Activated T-cell treated with anti-CD3 and anti-CD28 coated beads for 24 hours (primary cell): ENCODE measurements around the gene MEX3C.

Experiments
- DNase-seq: peaks from one replicate; pipeline ENCODE4 v3.0.0-alpha.2; 2020; ENCODE audit warnings: low read depth

Gene MEX3C

DNA sequence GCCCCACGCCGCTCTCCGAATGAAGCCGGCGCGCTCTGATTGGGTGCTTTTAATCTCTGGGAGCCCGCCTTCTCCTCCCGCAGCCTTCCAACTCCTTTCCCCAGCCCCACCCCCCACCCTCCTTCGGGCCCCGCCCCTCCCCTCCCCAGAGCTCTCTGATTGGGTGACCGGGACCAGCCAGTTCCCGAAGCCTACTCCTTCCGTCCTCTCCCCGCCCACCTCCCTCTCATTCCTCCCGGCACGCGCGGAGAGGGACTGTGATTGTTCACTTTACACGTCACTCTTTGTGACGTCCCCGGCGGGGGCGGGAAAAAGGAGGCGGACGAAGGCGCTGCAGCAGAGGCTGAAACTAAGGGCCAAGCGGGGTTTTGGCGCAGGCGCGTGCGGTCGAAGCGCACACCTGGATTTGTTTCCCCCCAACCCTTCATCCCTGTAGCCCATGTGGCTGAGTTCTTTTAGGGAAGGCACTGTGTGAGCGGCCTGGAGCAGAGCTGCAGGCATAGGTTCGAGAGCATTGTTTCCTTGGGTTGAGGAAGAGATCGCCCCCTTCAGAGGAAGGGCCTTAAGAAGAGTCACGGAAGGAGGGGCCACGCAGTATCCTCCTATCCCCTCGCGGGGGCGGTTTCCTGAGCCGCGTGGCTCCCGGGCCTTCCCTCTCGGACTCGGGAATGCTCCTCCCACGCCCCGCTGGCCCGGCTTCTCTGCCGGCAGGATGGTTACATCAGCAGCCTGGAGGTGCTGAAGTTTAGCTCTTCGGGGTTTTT is at the start of gene MEX3C:
MEX3C (minus strand) TSS at position 21 of the 764 bp plus-strand sequence. CDS start 361 bp downstream, outside the sequence.
- DNase-seq = peak; percentile 99

- DNase-seq = no peak
These were observed 43.7 kb upstream of the MEX3C start for GRCh38 chr18:51241226-51241625.

- DNase-seq = no peak
These were observed 38.7 kb upstream of the MEX3C start for GRCh38 chr18:51236225-51236624.

DNA sequence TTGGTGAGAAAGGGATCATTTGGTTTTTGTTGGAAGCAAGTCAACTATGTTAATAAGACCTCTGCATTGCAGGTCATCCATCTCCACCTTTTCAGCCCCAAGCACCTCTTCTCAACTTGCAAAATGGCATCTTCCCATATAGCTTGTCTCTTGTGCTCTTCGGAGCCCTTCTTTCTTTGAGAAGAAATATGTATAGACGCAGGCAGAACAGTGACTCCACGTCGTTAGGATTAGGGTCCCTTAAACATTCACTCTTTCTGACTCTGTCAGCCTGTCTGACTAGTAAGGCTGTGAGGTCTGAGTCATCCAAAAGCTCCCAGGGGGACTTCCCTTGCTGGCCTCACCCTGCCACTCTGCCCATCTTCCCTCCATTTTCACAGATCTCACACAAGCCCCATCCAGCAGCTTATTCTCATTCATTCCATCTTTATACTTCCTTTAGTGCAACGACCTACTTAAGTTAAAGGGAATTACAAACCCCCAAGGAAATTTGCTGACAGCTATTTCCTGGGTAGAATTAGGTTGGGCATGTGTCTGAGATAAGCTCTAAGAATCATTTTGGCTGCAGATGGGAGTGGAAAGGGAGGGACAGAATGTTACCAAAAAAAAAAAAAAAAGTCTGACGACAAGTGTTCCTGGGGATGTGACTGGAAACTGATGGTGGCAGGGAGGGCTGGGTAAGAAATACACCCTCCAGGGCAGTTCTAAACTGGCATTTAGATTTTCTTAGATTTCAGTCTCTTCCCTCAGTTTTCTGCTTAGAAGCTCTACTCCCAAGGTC is 37.7 kb upstream of the MEX3C start:
- DNase-seq = peak; percentile 18

DNA sequence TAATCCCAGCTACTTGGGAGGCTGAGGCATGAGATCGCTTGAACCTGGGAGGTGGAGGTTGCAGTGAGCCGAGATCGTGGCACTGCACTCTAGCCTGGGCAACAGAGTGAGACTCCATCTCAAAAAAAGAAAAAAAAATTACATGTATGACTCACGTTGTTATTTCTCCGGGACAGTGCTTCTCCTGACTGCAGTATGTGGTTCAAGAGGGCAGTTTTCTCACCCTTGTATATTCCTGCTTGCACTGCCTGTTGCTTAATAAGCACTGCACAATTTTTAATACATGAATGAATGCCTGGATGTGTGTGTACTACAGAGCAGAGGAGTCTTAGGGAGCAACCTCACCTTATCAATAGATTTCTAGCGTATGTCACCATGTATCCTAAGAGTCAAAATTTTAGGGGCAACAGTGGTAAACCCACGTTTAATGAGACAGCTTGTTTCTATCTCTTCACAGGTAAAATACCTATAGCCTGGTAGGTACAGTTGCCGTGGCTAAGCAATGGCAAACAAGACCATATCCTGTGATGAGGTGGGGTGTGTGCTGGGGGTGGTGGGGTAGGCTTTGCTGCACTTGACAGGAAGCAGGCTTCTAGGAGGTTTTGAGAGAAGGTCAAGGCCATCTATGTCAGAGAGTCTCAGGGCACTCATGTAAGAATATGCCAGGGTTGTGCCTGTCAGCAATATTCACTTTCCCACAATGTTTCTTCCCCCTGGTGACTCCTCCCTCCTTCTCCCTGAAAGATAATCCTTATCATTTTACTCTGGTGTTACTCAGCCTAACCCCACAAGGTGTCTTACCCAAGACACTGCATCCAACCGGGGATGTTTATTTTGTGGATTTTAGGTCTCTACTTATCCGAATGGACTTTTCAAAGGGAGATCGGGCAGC is 36.9 kb upstream of the MEX3C start:
- DNase-seq = no peak

DNA sequence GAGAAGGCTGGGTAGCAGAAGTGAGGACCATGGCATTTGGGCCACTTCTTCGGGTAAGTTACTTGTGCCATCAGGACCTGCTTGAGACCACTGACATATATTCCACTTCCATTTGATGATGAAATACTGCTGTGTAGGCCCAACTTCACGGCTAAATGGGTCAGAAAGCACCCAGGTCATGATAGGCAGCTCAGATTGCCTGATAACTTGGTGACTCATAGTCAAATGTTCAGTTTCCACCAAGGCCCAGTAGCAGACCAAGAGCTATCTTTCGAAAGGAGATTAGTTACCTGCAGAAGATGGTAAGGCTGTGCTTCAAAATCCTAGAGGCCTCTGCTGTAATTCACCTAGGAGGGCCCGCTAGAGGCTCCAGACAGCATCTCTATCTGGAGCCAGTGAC is 31.8 kb upstream of the MEX3C start:
- DNase-seq = no peak

DNA sequence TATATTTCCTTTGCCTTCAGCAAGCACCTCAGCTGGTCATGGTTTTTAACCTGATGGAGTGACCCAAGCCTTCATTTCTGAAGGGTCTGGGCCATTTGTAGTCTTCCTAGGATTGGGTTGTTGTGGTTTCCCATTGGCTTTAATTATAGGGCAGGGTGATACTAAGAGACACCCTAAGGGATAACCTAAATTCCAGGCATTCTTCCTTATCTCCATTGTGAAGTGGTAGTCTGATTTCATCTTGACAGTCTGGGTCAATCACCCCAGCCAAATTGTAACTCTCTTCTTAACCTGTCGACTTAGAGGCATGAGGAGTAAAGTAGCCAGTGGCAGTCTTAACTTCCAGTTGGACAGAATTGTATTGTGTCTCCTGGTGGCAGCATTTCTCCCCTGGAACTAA is 30.2 kb upstream of the MEX3C start:
- no peak for DNase-seq

GRCh38 chr18:51226587-51227350 is 29.3 kb upstream of the MEX3C start:
- no peak for DNase-seq

DNA sequence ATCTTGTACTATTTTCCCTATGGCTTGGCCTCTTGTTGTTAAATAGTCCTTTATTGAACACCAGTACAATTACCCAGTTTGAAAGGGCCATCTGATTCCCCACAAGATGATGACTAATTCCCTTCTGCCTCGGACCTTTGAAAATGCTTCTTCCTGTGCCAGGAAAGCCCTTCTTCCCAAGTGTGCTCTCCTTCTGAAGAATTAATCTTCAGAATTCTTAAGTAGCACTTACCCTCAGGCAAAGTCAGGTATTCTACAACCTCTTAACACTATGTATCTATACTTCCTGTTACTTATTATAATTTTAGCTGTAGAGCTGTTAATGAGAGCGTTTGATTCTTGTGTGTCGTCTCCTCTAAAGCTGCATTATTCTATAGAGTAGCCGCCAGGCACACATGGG is 28.6 kb upstream of the MEX3C start:
- no peak for DNase-seq

DNA sequence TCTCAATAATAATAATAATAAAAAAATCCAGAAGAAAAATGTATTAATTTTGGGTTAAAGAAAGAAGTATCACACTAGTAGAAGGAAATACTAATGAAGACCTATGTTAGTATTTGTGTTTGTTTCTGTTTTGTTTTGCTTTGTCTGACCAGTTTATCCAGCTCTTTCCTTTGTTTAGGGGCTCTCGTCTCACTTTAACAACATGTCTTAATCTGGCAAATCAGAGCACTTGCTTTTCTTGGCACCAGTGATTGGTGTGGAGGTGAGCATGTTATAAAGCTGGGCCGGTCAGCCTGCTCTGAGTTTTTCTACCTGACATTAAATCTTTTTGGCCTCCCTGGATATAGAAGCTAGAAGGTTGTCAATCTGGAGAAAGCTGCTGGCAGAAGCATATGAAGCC is 15.1 kb upstream of the MEX3C start:
- DNase-seq = no peak

DNA sequence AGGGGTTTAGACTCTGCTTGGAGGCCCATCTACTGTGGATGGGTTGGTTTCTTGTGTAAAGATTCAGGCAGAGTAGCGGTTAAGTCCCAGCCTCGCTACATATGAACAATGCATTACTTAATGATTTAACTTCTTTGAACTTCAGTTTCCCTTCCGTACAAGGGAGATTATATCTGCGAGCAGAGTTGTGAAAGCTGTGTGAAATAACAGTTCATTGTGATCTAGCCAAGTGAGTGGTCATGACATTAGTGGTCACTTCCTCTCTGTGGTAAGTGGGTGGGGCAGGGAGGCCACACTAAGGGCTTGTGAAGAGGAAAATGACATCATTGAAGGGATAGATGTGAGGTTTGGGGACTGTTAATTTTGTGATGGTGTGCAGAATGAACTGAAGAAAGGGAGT is 14.1 kb upstream of the MEX3C start:
- peak; percentile 31 for DNase-seq

DNA sequence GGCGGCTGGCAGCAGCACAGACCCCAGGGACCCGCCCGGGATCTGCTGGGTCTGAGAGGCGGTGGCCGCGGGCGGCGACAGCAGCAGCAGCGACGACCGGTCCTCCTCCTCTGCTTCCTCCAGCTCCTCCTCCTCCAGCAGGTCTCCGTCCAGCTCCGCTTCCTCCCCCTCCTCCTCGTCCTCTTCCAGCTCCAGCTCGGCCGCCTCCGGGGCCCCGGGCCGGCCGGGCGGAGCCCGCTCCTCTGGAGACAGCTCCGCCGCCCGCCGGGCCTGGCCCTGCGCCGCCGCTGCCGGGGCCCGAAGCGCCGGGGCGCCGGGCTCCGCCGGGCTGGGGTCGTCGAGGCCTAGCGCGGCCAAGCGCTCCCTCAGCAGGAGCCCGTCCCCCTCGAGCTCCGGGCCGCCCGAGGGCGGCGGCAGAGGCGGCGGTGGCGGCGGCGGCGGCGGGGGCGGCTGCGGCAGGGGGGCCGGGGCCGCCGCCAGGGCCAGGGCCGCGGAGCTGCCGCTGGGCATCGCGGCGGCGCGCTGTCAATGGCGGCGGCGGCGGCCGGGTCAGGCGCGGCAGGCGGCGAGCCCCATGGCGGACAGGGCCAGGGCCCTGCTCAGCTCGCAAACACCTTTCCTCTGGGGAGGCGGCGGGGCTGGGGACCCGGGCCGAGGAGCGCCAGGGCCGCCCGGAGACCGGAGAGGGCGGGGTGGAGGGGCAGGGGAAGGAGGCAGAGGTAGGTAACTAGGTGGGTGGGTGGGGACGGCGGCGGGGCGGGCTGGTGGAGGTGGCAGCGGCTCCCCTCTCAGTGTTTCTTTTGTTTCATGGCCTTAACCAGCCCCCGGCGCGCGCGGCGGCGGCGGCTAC is 445 bp downstream of the MEX3C start:
- DNase-seq = peak; percentile 19

- peak; percentile 30 for DNase-seq
These were observed 1.2 kb downstream of the MEX3C start for GRCh38 chr18:51196118-51196810.

DNA sequence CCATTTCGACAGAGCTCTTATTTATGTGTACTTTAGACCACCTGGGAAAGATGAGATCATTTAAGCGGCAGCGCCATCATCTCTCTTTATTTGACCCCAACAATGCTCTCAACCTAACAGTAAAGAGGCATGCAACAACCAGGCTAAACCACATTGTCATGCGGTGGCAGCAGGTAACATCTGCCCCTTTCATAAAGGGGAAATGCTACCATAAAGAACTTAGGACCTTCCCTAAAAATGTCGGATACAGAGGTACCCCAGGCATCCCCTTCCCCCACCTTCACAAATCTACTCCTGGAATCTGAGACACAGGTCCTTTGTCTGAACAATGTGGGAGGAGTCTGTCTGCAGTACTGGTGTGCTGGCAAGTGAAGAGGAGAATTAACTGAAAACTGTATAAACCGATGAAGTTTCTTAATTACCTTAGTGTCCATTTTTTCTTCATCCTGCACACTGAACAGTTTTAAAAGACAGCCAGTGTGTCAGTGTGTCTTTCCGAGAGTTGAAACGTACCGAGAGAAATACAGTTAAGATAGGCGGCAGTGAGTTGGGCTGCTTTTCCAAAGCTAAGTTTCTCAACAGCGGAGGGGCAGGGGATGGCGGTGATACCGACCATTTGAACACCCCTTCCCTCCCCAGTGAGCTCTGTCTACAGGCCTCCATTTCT is 1.9 kb downstream of the MEX3C start:
- no peak for DNase-seq

- no peak for DNase-seq
These were observed 2.4 kb downstream of the MEX3C start for GRCh38 chr18:51195086-51195450.

- no peak for DNase-seq
These were observed 2.9 kb downstream of the MEX3C start for GRCh38 chr18:51194604-51195003.

DNA sequence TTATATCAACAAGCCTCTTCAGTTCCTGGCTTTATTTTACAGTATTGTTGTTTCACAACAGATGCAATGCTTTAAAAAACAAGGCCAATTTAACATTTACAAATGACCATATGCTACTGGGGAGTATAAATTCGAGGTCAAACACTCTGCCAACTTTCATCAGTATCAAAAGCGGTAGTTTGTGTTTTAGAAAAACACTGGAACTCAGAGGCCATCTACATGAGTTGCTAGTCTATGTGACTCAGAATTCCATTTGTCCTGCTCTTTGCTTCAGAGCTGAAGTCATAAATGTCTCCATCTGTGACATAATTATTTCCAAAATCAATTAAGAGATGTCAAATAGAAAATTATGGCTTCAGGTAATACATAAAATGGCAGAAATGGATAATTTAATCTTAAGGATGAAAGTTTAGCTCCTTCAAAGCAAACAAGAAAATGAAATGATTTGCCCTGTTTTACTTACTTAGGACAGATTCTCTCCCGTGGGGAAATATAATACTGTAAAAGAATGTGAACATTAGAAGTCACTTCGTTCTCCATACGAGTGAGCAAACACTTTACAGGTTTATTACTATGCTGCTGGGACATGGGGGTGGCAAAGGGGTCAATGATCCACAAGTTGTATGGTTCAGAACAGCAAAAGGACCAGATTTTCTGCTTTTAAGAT is 3.7 kb downstream of the MEX3C start:
- DNase-seq = no peak

DNA sequence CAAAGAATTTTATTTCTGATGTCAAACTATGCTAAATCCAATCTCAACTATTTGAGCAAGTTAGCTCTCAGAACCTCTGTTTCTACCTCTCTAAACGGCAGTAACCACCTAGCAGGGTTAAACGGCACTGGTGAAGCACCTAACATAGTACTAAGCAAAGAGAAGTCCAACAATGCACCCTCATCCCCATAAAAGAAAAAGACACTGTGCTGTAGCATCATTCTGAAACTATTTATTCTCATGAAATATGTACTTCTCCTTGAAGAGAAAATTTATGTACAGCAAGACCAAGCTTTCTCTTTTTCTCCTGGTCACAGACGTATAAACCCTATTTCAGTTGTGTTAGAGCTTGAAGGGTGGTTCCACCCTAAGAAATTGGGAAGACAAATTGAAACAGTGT is 4.8 kb downstream of the MEX3C start:
- no peak for DNase-seq

GRCh38 chr18:51192026-51192425 is 5.5 kb downstream of the MEX3C start:
- DNase-seq = no peak
